Measurements from ENCODE around the gene TRPM4.

DNA sequence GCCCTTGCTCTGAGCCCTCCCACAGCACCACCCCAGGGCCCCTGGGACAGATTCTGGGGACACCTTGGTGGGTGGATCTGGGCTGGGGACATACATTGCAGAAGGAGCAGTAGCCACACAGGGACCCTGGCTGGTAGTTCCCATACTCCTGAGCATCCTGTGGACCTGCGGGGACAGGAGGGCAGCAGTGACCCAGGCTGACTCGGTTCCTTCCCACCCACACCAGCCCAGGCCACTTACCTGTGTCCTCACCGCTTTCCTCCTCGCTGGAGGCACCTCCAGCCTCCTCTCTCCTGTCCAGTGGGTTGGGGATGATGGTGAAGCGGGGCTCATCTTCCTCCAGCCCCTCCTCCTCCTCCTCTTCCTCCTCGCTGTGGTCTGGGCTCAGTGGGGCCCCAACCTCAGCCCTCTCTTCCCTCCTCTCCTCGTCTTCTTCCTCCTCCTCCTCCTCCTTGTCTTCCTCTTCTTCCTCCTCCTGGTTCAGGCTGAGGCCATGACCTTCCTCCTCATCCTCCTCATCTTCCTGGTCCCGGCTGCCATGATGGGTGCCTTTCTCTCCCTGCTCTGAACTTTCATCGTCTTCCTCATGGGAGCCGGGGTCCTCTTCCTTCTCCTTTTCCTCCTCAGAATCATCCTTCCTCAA, 4.3 kb upstream of the TRPM4 start:
- TF ChIP-seq, protein P1, sequence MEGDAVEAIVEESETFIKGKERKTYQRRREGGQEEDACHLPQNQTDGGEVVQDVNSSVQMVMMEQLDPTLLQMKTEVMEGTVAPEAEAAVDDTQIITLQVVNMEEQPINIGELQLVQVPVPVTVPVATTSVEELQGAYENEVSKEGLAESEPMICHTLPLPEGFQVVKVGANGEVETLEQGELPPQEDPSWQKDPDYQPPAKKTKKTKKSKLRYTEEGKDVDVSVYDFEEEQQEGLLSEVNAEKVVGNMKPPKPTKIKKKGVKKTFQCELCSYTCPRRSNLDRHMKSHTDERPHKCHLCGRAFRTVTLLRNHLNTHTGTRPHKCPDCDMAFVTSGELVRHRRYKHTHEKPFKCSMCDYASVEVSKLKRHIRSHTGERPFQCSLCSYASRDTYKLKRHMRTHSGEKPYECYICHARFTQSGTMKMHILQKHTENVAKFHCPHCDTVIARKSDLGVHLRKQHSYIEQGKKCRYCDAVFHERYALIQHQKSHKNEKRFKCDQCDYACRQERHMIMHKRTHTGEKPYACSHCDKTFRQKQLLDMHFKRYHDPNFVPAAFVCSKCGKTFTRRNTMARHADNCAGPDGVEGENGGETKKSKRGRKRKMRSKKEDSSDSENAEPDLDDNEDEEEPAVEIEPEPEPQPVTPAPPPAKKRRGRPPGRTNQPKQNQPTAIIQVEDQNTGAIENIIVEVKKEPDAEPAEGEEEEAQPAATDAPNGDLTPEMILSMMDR (IDR thresholded peaks at IDR 0.05): no peak
- no peak for TF ChIP-seq POLR2A (IDR thresholded peaks at IDR 0.05; ENCODE audit: low read depth)
- TF ChIP-seq EP300 (IDR thresholded peaks at IDR 0.05): no peak
- TF ChIP-seq POLR2AphosphoS5 (IDR thresholded peaks at IDR 0.05): no peak
